GM10266 (cell line): ENCODE data around the gene GJA3.

ENCODE experiments used
- DNase-seq: peaks from one replicate; pipeline ENCODE4 v3.0.0; 2012; ENCODE audit errors: extremely low spot score
- TF ChIP-seq, protein P1 (sequence below): IDR thresholded peaks from 2 replicates; pipeline ENCODE4 v1.5.1; 2012; ENCODE audit warnings: mild to moderate bottlenecking, low read depth; ENCODE audit not compliant: control insufficient read depth, insufficient read depth; ENCODE audit errors: missing control alignments

The GJA3 gene

DNA sequence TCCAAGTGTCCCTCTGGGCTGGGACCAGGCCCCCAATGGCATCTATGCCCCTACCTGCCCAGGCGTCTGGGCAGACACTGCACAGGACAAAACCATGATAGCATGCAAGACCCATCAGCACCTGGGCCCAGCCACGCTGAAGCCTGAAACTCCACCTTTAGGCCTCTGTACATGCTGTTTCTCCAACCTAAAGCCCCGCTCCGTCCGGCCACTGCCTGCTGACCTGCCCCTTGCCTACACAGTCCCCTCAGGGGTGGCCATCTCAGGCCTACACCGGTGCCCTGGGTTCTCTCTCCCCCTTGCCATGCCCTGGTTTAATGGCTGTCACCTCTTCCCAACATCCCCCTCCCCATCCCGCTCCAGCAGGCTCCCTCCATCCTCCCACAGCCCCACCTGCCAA is 15.3 kb downstream of the GJA3 start:
- TF ChIP-seq, protein P1, sequence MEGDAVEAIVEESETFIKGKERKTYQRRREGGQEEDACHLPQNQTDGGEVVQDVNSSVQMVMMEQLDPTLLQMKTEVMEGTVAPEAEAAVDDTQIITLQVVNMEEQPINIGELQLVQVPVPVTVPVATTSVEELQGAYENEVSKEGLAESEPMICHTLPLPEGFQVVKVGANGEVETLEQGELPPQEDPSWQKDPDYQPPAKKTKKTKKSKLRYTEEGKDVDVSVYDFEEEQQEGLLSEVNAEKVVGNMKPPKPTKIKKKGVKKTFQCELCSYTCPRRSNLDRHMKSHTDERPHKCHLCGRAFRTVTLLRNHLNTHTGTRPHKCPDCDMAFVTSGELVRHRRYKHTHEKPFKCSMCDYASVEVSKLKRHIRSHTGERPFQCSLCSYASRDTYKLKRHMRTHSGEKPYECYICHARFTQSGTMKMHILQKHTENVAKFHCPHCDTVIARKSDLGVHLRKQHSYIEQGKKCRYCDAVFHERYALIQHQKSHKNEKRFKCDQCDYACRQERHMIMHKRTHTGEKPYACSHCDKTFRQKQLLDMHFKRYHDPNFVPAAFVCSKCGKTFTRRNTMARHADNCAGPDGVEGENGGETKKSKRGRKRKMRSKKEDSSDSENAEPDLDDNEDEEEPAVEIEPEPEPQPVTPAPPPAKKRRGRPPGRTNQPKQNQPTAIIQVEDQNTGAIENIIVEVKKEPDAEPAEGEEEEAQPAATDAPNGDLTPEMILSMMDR: no peak
- DNase-seq: no peak

DNA sequence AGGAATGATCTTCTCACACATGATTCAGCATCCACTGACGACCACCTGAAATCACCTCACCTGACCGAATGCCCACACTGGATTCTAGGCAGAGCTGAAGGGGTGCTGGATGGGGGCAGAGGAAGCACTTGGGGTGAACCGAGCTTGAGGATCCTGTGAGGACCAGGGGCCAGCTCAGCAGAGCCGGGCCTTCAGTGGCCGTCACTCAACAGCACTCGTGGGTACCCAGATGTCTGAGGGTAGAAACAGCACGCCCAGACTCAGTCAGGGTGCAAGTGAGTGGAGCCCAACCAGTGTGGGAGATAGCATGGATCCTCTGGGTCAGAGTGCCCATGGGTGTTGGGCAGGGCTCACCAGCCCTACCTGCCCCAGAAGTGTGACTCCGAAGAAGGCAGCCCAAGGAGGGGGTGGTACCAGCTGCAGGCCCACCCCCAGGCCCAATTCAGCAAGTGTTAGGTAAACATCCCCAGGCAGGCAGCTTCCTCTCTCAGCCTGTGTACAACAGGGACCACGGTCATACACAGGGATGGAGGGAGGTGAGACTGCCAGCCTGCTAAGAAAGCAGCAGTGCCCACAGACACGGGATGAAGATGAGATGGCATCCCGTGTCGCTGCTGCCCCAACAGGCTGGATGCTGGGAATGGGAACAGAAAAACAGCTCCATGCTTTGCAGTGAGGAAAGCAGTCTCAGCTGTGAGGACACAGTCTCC is 16.6 kb downstream of the GJA3 start:
- no peak for DNase-seq
- TF ChIP-seq, protein P1: no peak

DNA sequence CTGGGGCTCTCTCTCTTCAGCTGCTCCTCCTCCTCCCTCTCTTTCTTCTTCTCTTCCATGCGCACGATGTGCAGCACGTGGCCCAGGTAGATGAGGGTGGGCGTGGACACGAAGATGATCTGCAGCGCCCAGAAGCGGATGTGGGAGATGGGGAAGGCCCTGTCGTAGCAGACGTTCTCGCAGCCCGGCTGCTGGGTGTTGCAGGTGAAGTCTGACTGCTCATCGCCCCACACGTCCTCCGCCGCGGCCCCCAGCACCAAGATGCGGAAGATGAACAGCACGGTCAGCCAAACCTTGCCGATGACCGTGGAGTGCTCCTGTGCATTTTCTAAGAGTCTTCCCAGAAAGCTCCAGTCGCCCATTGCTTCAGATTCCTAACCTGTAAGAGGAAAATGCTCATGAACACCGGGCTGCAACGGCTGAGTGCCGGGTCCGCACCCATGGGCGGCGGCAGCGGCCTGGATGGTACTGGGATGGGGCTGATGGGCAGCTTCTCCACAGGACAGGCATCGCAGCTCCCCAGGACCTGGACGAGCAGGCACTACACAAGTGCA is 17.8 kb downstream of the GJA3 start:
- TF ChIP-seq, protein P1: no peak
- DNase-seq: no peak

DNA sequence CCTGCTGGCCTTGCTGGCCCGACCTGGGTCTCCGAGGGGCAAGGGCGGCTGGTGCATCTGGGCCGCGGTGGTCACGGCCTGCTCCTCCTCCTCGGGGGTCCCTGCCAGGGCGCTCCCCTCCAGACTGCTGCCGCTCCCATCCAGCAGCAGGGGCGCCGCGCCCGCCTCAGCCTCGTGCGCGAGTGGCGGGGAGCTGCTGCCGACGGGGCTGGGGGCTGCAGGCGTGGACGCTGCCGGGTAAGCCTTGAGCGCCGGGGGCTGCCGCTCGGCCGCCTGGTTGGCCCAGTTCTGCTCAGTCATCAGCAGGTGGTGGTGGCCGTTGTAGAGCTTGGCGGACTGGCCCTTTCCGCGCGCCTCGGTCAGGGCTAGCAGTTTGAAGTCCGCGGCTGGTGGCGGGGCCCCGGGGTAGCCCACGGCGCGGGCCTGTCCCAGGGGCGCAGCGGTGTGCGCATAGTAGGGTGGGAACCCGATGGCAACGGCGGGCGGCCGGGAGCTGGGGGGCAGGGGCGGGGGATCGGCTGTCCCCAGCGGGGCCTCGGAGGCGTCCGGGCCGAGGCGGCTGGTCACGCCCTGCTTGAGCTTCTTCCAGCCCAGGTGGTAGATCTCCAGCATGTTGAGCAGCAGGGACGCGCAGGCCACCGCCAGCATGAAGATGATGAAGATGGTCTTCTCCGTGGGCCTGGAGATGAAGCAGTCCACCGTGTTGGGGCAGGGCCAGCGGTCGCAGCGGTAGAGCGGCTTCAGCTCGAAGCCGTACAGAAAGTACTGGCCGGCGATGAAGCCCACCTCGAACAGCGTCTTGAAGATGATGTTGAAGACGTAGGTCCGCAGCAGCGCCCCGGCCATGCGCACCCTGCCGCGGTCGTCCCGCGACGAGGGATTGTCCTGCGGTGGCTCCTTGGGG is 18.6 kb downstream of the GJA3 start:
- DNase-seq: no peak
- TF ChIP-seq, protein P1: no peak

DNA sequence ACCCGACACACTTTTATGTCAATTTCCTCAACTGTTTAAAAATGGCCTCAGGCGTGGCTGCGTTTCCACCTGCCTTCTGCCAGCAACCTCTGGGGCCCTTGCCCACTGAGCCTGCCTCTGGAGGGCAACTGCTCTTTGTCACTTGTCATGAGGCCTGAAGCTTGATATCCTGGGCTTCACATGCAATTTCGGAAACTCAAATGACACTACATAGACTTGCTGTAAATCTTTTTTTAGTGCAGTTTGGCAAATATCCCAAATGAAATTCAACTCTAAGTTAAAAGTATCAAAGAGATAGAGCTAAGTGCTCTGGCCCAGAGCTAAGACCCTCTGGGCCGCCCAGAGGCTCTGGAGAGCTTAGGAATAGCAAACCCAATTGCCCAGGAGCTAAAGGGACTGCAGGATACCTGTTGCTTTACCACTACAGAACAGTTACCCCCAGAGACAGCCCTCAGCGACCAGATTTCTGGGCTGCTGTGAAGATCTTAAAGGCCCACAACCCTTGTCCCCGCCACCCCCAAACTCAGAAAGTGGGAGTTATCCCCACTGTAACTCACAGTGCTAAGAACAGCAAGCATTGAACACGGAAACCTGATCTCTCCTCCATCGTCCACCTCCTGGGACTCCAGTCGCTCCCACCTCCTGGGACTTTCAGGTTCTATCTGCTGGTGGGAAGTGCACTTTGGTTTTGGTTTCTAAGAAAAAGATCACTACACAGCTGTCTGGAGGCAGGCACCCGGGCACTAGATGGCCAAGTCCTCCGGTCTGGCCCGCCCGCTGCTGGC is 19.4 kb downstream of the GJA3 start:
- DNase-seq: no peak
- TF ChIP-seq, protein P1: no peak

DNA sequence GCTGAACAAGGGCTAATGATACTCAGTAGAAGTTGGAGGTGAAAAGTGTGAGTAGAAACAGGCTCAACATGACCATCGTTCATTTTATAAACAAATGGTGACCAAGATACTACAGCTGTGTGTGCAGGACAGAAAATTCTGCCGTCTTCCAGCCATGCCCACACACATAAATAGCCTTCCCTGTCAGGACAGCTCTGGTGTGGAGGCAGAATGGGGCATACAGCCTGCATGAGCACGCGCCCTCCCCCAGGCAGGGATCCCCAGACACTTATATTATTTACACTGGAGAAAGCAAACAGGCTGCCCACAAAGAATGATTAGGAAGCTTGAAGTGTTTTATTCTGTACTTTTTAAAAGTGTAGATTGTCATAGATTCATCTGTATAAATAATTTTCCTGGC is 20.4 kb downstream of the GJA3 start:
- TF ChIP-seq, protein P1: no peak
- DNase-seq: no peak
